Stimulated activated CD4-positive, alpha-beta T cell treated with anti-CD3 and anti-CD28 coated beads, Interleukin-1b, Interleukin-23, amount 100 ng/mL, for 4 hours (primary cell): ENCODE data around the gene KRT9.

Source experiments
- DNase-seq, 2 donors: peaks; one replicate each; pipeline ENCODE4 v3.0.0-alpha.2; 2020; ENCODE audit warnings: low read depth in 2 of 2

The KRT9 gene

DNA sequence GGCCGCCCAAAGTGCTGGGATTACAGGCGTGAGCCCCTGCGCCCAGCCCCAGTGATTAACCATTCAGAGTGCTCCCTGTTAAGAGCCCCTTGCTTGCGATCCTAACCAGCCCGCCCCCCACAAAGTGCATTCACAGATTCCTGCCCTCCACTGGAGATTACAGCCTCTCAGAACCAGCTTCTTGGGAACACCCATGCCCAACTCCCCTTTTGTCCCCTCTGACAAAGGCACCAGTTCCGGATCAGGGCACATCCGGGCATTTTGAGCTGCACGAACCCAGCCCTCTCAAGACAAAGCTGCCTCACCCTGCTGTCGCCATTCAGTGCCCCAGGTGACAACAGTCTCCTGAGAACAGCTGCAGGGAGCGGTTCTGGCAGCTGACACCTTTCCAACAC, 42.9 kb downstream of the KRT9 start:
- no peak for DNase-seq

DNA sequence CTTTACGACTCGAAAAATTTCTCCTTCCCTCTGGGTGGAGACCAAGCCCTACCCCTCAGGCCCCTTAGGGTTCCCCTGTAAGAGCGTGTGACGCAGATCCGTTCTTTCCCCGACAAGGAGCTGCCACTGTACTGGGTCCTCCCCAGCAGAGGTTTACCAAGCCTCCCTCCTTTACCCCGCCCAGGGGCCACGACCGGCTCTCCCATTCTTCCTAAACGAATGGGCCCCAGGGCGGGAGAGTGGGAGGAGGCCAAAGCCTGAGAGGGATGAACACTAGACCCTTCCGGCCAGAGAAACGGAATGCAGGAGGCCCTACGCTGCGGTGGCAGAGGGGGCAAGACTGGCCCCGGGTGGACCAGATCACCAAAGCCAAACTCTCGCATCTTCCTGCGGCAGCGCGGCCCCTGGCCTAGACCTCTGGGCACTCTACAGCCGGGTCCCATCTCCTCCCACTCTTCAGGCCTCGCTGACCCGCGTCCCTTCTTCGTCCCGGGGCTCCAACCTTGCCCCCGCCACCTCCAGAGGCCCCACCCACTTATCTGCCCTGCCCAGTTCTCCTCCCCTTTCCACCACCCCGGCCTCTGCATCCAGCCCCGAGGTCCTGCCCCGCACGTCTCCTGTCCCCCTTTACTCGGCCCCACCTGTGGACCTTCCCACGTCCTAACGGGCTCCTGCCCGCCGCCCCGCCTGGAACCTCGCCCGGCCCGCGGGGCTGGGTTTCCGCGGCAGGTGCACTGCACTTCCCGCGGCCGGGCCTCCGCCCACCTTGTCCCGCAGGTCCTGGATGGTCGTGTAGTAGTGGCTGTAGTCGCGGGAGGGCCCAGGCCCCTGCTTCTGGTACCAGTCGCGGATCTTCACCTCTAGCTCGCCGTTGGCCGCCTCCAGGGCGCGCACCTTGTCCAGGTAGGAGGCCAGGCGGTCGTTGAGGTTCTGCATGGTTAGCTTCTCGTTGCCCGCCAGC, 44.5 kb downstream of the KRT9 start:
- no peak for DNase-seq

DNA sequence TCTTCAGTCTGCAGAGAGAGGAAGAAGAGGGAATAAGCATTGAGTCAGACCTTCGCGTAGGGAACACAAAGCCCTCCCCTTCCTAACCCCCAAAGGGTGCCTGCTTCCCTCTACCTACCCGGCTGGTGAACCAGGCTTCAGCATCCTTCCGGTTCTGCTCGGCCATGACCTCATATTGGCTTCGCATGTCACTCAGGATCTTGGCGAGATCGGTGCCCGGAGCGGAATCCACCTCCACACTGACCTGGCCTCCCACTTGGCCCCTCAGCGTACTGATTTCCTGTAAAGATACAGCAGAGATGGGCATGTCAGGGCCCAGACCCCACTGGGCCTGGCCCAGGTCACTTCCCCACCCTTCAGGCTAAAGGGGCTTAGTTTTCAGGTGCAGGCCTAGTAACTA, 47.6 kb downstream of the KRT9 start:
- DNase-seq = no peak

DNA sequence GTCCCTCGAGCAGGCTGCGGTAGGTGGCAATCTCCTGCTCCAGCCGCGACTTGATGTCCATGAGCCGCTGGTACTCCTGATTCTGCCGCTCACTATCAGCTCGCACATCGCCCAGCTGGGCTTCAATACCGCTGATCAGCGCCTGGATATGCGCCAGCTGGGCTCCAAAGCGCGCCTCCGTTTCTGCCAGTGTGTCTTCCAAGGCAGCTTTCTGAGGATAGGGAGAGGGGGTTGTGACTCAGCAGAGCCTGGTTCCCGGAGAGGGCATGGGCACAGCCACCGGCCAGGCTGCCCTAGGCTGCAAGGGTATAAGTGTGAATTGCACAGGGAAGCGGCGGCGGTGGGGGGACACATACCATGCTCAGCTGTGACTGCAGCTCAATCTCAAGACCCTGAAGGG, 48.1 kb downstream of the KRT9 start:
- DNase-seq = no peak

DNA sequence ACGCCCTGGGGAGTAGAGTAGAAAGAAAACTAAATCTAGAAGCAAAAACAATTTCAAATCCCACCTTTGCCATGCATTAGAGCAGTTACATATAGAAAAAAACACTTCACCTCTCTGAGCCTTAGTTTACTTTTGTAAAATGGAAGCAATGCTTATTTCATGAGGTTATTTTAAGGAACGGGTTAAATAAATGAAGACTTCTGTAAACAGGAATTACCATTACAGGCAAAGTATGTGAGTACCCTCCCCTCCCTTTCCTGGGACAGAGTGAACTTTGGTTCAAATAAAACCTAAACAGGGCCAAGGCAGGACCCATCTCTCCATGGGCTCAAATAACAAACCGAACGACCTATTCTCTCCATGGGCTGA, 48.6 kb downstream of the KRT9 start:
- no peak for DNase-seq

DNA sequence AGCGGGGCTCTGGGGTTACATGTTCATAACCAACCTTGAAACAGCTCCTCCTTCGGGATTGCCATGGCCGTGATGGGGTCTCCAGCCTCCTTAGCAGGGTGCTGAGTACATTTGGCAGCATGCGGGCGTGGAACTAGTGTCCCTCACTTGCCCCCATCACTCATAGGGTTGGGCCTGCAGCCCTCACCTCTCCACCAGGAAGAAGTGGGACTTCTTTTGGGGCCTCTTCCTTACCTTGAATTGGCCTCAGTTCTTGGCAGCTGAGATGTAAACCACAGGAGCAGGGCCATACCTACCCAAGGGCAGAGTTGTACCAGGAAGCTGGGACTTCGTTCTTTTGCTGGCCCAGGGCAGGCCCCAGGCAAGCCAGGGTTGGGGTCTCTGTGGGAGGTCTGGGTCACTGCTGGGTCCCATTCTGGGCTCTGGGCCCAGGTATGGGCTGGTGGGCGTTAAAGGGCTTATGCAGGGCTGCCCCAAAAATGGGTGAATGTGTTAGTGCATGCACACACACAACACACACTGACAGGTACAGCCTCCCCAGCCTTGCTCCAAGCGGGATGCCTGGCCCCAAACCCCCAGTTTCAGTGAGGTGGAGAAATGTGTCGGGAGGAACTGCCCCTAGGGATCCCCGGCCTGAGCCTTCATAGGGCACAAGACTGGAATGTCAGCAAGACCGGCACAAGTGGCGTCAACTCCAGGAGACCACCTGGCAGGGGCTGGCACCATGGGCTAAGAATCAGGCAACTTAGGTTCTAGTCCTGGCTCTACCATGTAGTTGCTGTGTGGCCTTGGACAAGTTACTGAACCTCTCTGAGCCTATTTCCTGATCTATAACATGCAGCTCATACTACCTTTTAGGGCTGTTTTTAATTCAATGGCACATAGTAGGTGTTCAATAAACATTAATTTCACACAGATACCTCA, 49.3 kb downstream of the KRT9 start:
- DNase-seq = no peak

DNA sequence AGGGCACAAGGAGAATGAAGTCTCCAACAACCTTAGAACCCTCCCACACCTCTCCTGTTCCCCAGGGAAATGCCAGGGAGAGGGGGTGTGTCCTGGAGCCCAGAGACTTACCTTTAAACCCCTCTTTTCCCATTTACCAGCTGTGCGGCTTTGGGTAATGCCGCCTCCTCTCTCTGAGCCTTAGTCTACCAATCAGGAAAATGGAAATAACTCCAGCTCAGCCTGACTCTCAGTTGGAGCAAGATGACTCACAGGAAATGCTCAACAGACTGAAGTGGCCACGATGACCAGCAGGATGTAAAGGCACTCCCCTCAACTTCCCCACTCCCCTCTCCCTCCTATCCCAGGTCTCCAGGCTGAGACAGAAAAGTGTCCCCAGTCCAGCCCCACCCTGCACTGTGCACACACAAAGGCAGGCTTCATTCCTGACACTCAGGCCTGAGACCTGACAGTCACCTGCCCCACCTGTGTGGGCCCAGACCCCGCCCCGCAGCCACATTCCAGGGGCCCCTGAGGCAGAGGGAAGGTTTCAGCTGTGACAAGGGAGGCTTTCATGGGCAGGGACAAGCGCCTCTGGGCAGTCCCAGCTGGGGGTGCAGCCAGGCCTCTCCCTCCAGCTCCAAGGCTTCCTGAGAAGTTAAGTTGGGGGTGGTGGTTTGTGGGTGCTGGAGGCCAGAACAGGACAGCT, 50.1 kb downstream of the KRT9 start:
- no peak for DNase-seq

DNA sequence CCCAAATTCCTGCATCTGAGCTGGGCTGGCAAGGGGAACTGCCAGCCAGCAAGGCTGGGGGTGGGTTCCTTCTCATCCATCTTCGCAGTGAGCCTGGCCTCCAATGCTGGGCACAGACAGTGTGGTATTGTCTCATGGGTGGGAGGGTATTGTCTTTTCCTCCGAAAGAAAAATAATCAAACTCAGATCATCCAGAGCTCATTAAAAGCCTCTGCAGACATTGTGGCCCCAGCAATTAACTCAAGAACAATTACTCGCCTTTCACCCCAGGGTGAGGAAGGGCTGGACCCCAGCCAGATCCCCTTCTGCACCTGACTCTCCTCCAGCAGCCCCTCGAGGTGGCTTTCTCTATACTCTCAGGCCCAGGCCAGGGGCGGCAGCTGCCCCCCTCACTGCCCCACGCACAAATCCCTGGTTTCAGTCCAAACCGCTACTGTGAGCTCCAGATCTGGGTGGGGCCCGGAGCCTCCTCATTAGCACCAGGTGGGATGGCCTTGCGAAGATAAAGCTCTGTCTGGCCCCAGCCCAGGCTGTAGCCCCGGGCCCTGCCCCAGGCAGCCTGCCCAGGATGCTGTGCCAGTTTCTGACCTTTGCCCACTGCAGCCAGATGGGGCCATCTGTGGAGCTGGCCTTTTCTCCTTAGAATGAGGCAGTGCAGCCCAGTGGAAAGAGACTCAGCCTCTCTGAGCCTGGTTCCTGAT, 50.9 kb downstream of the KRT9 start:
- no peak for DNase-seq

DNA sequence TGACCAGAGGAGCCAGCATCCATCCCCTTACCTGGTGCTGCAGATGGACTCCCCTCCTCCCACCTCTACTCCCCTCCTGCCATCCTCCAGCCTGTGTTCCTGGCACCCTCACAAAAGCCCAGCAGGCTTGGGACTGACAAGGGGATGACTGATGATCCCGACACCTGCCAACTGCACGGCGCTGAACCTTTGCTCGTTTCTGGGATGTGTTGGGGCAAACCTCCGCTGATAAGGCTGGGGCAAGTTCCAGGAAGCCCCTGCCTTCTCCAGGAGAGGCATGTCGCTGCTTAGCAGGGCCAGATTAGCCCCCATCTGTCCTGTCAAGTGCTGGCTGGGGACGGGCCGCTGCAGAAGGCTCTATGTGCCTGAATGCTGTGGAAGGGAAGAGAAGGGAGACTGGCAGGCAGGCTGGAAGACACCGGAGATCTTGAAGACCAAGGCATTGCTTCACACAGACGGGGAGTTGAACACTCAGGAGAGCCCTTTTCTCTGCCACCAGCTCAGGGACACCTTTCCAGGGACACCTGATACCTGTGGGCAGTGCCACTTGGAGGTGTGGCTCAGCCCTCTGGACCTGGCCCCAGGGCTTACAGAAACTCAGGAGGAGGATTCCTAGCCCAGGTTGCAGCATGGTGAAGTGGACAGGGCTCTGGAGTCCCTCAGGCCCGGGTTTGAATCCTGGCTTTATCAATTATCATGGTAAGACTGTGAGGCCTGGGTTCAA, 52.2 kb downstream of the KRT9 start:
- no peak for DNase-seq

DNA sequence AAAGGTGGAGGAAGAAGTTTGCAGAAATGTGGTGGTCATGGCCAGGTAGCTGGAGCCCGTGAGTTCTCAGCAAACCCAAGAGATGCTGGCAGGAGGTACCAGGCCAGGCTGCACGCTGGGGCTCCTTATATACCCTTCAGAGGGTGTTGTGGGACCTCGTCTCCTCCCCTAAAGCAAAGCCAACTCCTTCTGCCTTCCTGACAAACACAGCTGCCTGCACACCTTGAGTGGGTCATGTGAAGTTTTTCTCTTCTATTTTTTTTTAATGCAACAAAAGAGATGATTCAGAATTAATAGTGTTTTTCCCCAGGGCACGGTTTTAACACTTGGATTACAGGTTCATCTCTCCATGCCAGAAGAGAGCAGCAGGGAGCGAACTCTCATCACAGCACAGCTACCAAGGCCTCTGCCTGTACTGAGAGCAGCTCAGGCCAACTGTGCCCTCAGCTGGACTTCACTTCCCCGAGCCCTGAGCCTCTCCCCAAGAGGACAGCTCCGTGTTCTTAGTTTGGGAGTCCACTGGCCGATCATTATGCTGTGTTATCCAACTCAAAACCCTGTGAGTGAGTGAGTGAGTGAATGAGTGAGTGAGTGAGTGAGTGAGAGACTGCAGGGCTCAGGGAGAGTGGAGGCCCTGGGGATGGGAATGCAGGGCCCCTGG, 52.9 kb downstream of the KRT9 start, which contains the start of gene KRT15:
TSS of gene KRT15 (minus strand) at position 102 of the 661 bp plus-strand sequence. CDS start at position 39, 63 bp downstream.
- no peak for DNase-seq

DNA sequence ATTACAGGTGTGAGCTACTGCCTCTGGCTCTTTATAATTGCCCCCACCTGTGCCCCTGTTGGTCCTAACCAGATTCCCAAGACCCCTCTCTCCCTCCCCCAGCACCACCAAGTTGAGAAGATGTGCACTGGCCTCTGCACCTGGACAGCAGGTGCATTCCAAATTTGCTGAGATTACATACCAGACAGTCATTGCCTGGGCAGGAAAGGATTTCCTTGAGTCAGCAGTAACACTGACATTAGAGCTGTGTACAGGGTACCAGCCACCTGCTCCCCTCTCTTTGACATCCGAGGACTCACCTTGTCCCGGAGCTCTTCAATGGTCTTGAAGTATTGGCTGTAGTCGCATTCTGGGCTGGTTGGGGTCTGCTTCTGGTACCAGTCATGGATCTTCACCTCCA, 53.8 kb downstream of the KRT9 start:
- no peak for DNase-seq

DNA sequence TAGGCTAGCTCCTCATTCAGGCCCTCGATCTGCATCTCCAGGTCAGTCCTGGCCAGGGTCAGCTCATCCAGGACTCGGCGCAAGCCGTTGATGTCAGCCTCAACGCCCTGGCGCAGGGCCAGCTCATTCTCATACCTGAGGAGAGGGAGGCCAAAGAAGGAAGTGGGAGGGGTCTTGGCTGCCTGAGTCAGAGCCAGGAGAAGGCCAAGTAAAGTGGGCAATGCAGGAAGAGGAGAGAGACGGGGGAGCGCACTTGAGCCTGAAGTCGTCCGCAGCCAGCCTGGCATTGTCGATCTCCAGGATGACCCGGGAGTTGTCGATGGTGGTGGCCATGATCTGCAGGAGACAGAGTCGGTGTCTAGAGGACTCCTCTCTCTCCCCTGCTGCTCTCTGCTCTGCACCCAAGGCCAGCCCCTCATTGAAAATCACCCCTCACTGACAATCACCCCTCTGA, 55.0 kb downstream of the KRT9 start:
- no peak for DNase-seq

DNA sequence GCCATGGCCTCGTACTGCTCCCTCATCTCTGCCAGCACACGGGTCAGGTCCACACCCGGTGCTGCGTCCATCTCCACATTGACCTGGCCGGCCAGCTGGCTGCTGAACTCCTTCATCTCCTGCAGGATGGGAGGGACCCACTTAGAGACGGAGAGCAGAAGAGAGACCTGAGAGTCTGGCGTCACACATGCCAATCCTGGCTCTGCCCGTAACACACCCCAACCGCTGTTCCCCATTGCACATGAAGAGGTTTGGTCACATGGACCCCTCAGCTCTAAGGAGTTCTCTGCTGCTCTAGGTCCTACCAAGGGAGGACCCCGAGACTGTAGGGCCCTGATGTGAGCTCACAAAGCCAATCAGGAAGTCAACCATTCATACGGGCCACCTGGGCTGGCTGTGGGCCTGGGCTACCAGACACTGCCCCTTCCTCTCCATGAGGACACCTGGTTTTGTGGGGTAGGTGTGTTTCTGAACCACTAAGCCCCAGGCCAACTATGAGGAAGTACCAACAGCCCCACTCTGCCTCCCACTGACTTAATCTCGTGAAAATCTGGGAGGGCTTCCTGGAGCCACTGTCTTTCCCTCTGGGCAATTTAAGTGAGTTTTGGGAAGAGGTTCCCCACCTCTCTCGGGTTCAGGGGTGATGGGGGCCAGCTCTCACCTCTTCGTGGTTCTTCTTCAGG, 55.6 kb downstream of the KRT9 start:
- no peak for DNase-seq
